Activated T-helper 1 cell treated with anti-CD3 and anti-CD28 coated beads, Interleukin-12 subunit alpha, Interleukin-12 subunit beta, Interleukin-2, Interleukin-4 antibody, amounts not matched to agents 30 ng/mL and 10 ng/mL and 1 ng/mL, durations not matched to agents 14 hours and 24 hours and 36 hours (primary cell): ENCODE results near the gene KCNMA1. TPM values are rescaled to one million over a fixed set of nuclear protein-coding genes. Genes with fewer than 3 reads are reported as not detected.
A peak's percentile ranks its signal among the peaks of the same experiment; 100 is the strongest.

Source experiments
- DNase-seq: peaks from one replicate; pipeline ENCODE4 v3.0.0; 2021; ENCODE audit warnings: low spot score
- H3K27ac Mint-ChIP-seq: one replicate; pipeline ENCODE4 v1.8.0; 2021; ENCODE audit warnings: mild to moderate bottlenecking, mixed read lengths
- H3K27me3 Mint-ChIP-seq: one replicate; pipeline ENCODE4 v1.8.0; 2022; ENCODE audit warnings: mild to moderate bottlenecking, moderate library complexity, mixed read lengths; ENCODE audit not compliant: insufficient read depth
- H3K36me3 Mint-ChIP-seq: one replicate; pipeline ENCODE4 v1.8.0; 2021; ENCODE audit warnings: low read depth, mixed read lengths
- H3K4me1 Mint-ChIP-seq: one replicate; pipeline ENCODE4 v1.8.0; 2021; ENCODE audit warnings: low read depth, mixed read lengths
- H3K4me3 Mint-ChIP-seq: one replicate; pipeline ENCODE4 v1.8.0; 2021; ENCODE audit warnings: mild to moderate bottlenecking, moderate library complexity, mixed read lengths
- H3K9me3 Mint-ChIP-seq: one replicate; pipeline ENCODE4 v1.8.0; 2021; ENCODE audit warnings: mixed read lengths
- intact Hi-C: fragments of 100-400 bp; cut with micrococcal nuclease; formaldehyde crosslinking; loops from one replicate; pipeline ENCODE4 v1.15.1; 2024
- total RNA-seq: library from RNA; stranded (reverse); gene quantifications from 2 replicates; pipeline ENCODE4 v1.2.3, GENCODE V29; 2022

Gene KCNMA1
- total RNA-seq, 1 donor from 2014 or later = not detected

DNA sequence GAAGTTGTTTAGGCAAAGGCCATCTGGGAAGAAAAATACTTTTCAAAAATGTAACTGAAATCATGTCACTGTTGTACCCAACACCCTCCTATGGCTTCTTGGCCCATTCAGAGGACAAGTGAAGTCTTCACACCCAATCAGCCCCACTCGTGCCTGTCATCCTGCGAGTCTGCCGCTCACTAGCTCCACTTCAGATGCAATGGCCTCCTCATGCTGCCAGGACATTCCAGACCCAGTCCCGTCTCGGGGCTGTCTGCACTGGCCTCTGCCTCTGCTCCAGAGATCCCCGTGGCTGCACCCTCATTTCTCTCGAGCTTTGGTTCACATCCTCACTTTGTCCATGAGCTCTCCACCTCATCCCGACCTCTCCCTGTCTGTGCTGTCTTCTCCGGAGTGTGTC lies 227.1 kb downstream of the KCNMA1 start:
- H3K4me3 Mint-ChIP-seq = no peak overlapping the region
- no peak for DNase-seq

DNA sequence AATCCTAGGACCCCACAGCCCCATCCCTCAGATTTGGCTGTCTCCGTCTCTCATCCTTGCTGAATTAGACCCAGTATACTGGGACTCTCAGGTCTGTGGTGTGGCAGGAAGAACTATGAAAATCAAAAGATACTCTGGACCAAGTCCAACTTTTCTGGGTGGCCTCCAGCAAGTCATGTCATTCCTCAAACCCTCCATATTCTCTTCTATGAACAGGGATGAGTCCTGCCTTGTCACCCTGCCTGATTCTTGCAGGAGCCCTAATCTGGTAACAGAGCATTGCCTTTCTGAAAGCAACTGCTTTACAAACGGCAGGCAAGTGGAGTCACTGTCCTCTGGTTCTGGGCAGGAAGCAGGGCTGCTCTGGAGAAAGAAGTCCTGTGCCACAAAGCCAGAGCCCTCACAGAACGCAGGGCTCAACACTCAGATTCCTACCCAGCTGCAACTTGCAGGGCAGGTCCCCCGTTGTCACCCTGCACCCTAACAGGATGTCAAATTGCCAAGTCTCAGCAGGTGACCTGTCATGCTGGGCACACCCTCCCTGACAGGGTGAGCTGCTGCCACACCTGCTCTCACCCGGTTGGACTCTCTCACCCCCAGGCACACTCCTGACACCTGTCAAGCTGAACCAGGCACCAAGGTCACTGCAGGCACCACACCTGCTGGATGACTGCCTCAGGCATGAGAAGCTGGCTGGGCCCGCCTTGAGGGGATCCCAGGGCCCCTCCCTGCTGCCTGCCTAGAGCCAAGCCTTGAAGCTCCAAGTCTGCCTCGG lies 227.7 kb downstream of the KCNMA1 start:
- Mint-ChIP-seq H3K4me3 (peak overlapping the region; percentile 7), H3K27me3 (no peaks in the 10 kb centered on the region), H3K9me3 (no peaks in the 10 kb centered on the region), H3K36me3 (no peaks in the 10 kb centered on the region), H3K27ac (no peak overlapping the region), H3K4me1 (no peaks in the 10 kb centered on the region)
- intact Hi-C loops = loop anchor here (10.0 kb wide), 1 partner anchor 235 kb away; no protein-coding TSS in a partner anchor
- DNase-seq = no peak

More for the DNA sequence above, 227.1 kb downstream of the KCNMA1 start:
- no peaks in the 10 kb centered on the region for H3K27me3 Mint-ChIP-seq
- no peaks in the 10 kb centered on the region for H3K4me1 Mint-ChIP-seq
- no peaks in the 10 kb centered on the region for H3K9me3 Mint-ChIP-seq
- intact Hi-C loops = no loop called here
- H3K36me3 Mint-ChIP-seq = no peaks in the 10 kb centered on the region
- no peak overlapping the region for H3K27ac Mint-ChIP-seq

DNA sequence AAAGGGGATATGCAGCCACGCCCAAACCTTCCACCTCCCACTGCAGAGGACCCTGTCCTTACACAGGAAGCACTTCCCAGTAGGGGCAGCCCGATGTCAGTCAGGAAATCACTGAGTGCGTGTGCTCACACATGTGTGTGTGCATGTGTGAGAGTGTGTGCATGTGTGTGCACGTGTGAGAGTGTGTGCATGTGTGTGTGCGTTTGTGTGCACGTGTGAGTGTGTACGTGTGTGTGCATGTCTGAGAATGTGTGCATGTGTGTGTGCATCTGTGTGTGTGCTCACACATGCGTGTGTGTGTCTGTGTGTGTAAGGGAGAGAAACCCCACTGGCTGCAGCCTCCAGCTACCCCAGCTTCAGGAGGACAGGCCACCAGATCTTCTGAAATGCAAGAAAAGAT lies 229.3 kb downstream of the KCNMA1 start:
- H3K9me3 Mint-ChIP-seq = no peaks in the 10 kb centered on the region
- no peaks in the 10 kb centered on the region for H3K27me3 Mint-ChIP-seq
- H3K27ac Mint-ChIP-seq = no peak overlapping the region
- no peak for DNase-seq
- H3K4me3 Mint-ChIP-seq = no peak overlapping the region
- no peaks in the 10 kb centered on the region for H3K36me3 Mint-ChIP-seq
- intact Hi-C loops = loop anchor here (10.0 kb wide), 1 partner anchor 233 kb away; no protein-coding TSS in a partner anchor
- no peaks in the 10 kb centered on the region for H3K4me1 Mint-ChIP-seq

DNA sequence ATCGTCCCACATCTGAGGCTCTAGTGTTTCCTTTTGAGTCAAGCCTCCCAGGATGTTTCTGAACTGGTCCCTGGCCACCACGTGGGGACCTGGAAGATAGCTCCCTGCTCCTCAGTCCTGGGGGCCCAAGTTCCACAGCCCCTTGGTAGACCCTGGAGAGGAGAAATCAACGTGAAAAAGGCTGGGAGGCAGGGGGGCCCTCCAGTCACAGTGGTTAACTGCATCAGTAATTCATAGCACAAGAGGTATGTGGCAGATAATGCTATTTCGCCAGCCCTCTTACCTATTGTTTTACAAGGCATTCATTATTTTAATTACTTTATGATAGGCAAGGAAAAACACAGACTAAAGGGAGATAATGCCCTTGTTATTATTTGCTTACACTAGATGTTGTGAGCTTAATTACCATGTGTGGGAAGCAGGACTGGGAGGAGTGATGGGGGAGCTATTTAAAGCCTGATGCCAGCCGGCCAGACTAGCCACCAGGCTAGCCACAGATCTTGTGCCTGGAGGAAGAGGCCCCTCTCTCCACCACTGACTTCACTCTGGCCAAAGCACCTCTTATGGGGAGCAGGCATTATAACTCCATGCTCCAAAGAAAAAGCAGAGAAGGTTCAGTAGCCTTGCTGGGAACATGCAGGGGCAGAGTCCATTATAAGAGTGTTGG lies 230.7 kb downstream of the KCNMA1 start:
- H3K36me3 Mint-ChIP-seq = no peaks in the 10 kb centered on the region
- no peaks in the 10 kb centered on the region for H3K4me1 Mint-ChIP-seq
- no peak overlapping the region for H3K27ac Mint-ChIP-seq
- intact Hi-C loops = loop anchor here (10.0 kb wide), 1 partner anchor 232 kb away; no protein-coding TSS in a partner anchor
- no peak overlapping the region for H3K4me3 Mint-ChIP-seq
- no peak for DNase-seq
- H3K27me3 Mint-ChIP-seq = no peaks in the 10 kb centered on the region
- no peaks in the 10 kb centered on the region for H3K9me3 Mint-ChIP-seq

DNA sequence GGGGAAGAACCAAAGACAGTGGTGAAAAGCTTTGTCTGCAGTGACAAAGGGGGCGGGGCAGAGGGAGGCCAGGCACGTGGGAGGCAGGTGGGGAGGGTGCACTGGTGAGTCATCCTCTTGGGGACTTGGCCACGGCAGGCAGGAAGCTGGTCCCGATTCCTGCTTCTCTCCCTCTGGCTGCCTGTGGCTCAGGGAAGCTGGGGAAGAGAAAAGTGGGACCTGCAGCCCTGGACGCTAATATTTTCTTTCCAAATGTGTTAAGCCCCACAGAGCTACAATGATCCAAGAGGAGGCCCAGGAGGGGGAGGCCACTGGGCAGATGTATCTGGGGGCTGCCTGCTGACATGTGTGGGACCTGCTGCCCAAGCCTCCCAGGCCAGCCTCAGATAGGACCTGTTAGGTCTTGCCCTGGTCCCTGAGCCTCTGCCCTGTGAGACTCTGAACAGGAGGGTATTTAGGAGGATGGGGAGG lies 231.8 kb downstream of the KCNMA1 start:
- intact Hi-C loops = loop anchor here (10.0 kb wide), 1 partner anchor 231 kb away; no protein-coding TSS in a partner anchor
- H3K27me3 Mint-ChIP-seq = no peaks in the 10 kb centered on the region
- no peaks in the 10 kb centered on the region for H3K36me3 Mint-ChIP-seq
- no peak overlapping the region for H3K27ac Mint-ChIP-seq
- H3K4me3 Mint-ChIP-seq = no peak overlapping the region
- no peaks in the 10 kb centered on the region for H3K9me3 Mint-ChIP-seq
- H3K4me1 Mint-ChIP-seq = no peaks in the 10 kb centered on the region
- DNase-seq = no peak

DNA sequence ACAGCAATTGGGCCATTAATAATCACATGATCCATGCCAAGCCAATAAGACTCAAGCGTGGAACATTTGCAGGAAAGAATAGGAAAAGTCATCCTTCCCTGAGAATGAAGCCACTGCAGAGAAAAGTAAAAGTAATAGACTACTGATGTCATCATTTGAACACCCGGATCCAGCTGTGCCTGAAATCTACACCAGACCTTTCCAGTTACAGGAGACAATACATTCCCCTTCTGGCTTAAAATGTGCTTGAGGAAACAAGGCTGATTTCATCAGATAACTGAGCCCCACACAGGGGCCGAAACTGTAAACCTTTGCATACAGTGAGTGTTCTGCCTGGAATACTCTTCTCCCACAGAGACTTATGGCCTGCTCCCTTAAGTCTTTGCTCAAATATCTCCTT lies 232.8 kb downstream of the KCNMA1 start:
- Mint-ChIP-seq H3K27me3 (no peaks in the 10 kb centered on the region), H3K4me3 (no peak overlapping the region), H3K9me3 (no peaks in the 10 kb centered on the region), H3K4me1 (no peaks in the 10 kb centered on the region), H3K36me3 (no peaks in the 10 kb centered on the region), H3K27ac (no peak overlapping the region)
- no peak for DNase-seq
- intact Hi-C loops = loop anchor here (10.0 kb wide), 1 partner anchor 230 kb away; no protein-coding TSS in a partner anchor

DNA sequence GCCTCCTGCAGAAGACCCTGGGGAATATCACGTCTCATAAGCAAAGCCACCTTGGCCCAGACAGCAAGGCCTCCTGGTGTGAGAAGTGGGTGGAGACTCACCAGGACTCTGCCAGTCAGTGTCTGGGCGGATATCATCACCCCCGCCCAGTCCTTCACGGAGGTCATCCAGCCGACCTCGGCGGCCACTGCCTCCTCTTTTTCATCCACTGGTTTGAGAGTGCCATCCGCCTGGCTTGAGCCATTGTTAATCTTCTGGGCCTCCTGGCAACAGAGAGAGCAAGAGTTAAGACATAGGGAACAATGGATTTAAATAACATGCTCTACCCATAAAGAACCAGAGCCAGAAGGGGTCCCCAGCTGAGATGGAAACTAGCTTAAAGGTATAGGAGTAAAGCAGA lies 233.8 kb downstream of the KCNMA1 start:
- no peak for DNase-seq
- H3K36me3 Mint-ChIP-seq = no peaks in the 10 kb centered on the region
- no peak overlapping the region for H3K4me3 Mint-ChIP-seq
- H3K9me3 Mint-ChIP-seq = no peaks in the 10 kb centered on the region
- H3K4me1 Mint-ChIP-seq = no peaks in the 10 kb centered on the region
- intact Hi-C loops = loop anchor here (10.0 kb wide), 1 partner anchor 229 kb away; no protein-coding TSS in a partner anchor
- no peak overlapping the region for H3K27ac Mint-ChIP-seq
- H3K27me3 Mint-ChIP-seq = no peaks in the 10 kb centered on the region

DNA sequence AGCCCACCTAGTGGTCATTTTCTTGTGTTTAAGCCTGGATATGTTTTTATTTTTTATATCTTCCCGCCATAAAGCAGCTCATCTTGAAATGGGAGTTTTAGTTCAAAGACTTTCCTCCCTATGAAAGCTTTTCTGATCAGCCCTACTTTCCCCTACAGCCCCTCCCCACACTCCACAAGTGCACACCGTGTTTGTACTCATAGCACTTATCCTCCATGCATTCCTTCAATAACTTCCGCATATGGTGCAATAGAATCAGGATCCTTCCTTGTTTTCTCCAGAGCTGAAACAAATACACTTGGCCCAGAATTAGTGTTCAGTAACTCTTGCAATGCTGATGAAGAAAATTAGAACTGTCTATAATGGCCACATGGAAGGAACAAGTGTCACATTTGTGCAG lies 235.9 kb downstream of the KCNMA1 start:
- no peaks in the 10 kb centered on the region for H3K36me3 Mint-ChIP-seq
- no peak overlapping the region for H3K4me3 Mint-ChIP-seq
- no peaks in the 10 kb centered on the region for H3K27me3 Mint-ChIP-seq
- DNase-seq = no peak
- no peaks in the 10 kb centered on the region for H3K4me1 Mint-ChIP-seq
- intact Hi-C loops = loop anchor here (10.0 kb wide), 1 partner anchor 227 kb away; no protein-coding TSS in a partner anchor
- no peak overlapping the region for H3K27ac Mint-ChIP-seq
- H3K9me3 Mint-ChIP-seq = no peaks in the 10 kb centered on the region

DNA sequence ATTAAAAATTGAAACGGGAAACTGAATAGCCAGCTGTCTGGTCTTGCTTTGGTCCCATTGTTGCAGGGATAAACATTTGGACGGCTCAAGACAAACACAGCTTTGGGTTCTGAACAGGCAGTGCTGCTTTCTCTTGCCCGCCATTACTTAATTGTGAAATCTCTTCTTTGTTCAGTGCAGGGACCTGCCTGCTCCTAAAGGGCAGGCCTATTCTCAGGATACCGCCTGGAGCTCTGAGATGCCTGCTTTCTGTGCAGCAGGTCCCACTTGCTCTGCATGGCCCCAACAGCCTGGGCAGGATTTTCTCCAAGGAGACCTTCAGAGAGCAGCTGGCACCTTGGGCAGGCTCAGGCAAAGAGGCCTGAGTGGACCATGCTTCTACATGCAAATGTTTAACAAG lies 237.6 kb downstream of the KCNMA1 start:
- no peak overlapping the region for H3K27ac Mint-ChIP-seq
- H3K4me3 Mint-ChIP-seq = no peak overlapping the region
- intact Hi-C loops = loop anchor here (10.0 kb wide), 1 partner anchor 225 kb away; no protein-coding TSS in a partner anchor
- H3K27me3 Mint-ChIP-seq = peaks cover 2% of the 10 kb centered on the region
- DNase-seq = no peak
- no peaks in the 10 kb centered on the region for H3K9me3 Mint-ChIP-seq
- no peaks in the 10 kb centered on the region for H3K4me1 Mint-ChIP-seq
- H3K36me3 Mint-ChIP-seq = no peaks in the 10 kb centered on the region

DNA sequence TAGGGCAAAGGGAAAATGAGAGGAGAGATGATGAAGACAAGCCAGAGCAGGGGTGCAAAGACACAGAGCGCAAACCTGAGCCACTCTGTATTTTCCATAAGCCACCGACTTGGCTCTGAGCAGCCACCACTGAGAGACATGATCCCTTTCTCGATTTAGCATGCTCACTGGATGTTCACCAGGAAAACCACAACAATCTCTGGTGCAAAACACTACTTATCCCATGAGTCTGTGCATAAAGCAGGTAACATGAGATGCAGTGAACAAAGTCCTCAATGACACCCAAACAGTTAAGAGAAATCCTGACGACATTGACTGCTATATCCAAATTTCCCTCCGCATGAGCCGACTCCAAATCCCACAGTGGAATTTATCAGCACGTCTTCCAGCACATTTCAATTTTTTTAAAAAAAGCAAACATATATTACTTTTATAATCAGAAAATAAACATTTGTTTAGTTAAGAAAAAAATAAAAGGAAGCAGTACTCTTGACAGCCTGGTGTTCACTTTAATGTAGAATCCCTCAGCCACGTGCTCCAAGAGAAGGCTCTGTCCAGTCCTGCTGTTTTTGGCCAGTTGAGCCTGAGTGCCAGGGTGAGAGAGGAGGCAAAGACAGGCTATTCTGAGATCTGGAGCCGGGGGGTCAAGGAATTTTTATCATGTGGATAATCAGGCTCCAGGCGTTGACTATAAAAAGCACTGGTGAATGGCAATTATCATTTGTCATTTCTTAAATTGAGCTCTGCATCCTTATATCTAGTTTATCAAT lies 238.4 kb downstream of the KCNMA1 start:
- peaks cover 2% of the 10 kb centered on the region for H3K27me3 Mint-ChIP-seq
- no peaks in the 10 kb centered on the region for H3K9me3 Mint-ChIP-seq
- H3K4me1 Mint-ChIP-seq = no peaks in the 10 kb centered on the region
- intact Hi-C loops = no loop called here
- no peak overlapping the region for H3K4me3 Mint-ChIP-seq
- no peak for DNase-seq
- H3K36me3 Mint-ChIP-seq = no peaks in the 10 kb centered on the region
- no peak overlapping the region for H3K27ac Mint-ChIP-seq

DNA sequence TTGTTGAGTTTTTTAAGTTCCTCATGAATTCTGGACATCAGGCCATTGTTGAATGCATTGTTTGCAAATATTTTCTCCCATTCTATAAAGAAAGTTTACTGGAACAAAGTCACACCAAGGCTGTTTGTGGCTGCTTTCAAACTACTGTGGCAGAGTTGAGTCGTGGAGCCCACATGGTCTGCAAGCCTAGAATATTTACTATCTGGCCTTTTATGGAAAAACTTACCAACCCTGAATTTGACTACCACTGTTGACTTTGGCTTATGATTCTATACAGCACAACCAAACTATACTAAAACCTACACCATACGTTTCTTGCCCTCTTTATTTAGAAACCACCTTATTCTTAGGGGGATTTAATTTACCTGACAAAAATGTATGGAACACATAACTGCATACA lies 239.1 kb downstream of the KCNMA1 start:
- H3K4me1 Mint-ChIP-seq = no peaks in the 10 kb centered on the region
- H3K27ac Mint-ChIP-seq = no peak overlapping the region
- intact Hi-C loops = no loop called here
- no peak overlapping the region for H3K4me3 Mint-ChIP-seq
- no peaks in the 10 kb centered on the region for H3K9me3 Mint-ChIP-seq
- H3K36me3 Mint-ChIP-seq = no peaks in the 10 kb centered on the region
- no peak for DNase-seq
- H3K27me3 Mint-ChIP-seq = peaks cover 2% of the 10 kb centered on the region

DNA sequence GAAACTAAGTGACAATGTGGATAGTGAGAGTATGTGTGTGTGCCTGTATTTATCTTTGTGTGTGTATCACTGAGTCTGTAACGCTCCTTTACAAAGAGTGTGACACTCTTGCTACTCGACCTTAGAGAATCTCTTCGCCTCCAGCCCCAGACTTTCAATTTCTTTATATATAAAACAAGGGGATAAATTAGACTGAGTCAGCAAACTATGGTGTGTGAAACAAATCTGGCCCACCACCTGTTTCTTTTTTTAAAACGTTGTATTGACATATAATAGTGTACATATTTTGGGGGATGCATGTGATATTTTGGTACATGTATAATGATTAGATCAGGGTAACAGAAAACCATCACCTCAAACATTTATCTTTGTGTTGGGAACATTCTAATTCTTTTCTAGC lies 240.5 kb downstream of the KCNMA1 start:
- Mint-ChIP-seq H3K27me3 (peaks cover 2% of the 10 kb centered on the region), H3K36me3 (no peaks in the 10 kb centered on the region), H3K9me3 (no peaks in the 10 kb centered on the region), H3K4me3 (no peak overlapping the region), H3K27ac (no peak overlapping the region), H3K4me1 (no peaks in the 10 kb centered on the region)
- intact Hi-C loops = no loop called here
- DNase-seq = no peak
